Cardiac muscle cell (in vitro differentiated cells and primary cell): ENCODE data around the gene BBX. TPM values are rescaled to one million over a fixed set of nuclear protein-coding genes. Genes with fewer than 3 reads are reported as not detected.

ENCODE experiments used
- DNase-seq, 2 donors: peaks; one replicate each; pipeline versions ENCODE4 v3.0.0 to v3.0.0-alpha.2; 2010 to 2017; ENCODE audit warnings: low read depth in 1 of 2, low spot score in 1 of 2
- H3K27ac ChIP-seq: fragments of 200-600 bp; sonication (generic); 2 replicates; pipeline ENCODE4 v1.5.1; 2016
- H3K27me3 ChIP-seq: fragments of 200-600 bp; sonication (generic); 2 replicates; pipeline ENCODE4 v1.6.0; 2016; ENCODE audit warnings: control low read depth
- H3K36me3 ChIP-seq: fragments of 200-600 bp; sonication (generic); 2 replicates; pipeline ENCODE4 v1.5.1; 2016; ENCODE audit warnings: control low read depth
- H3K4me1 ChIP-seq: fragments of 200-600 bp; sonication (generic); 2 replicates; pipeline ENCODE4 v1.8.1; 2017; ENCODE audit warnings: low read depth, mild to moderate bottlenecking, mixed run types
- H3K4me3 ChIP-seq: fragments of 200-600 bp; sonication (generic); 2 replicates; pipeline ENCODE4 v1.5.1; 2016; ENCODE audit warnings: mild to moderate bottlenecking
- H3K9me3 ChIP-seq: fragments of 200-600 bp; sonication (generic); 2 replicates; pipeline ENCODE4 v1.5.1; 2017; ENCODE audit warnings: low read depth, mild to moderate bottlenecking, control low read depth
- CTCF ChIP-seq: IDR thresholded peaks from 2 replicates; pipeline ENCODE4 v1.5.1; 2012; ENCODE audit warnings: low read depth, mild to moderate bottlenecking, low read length
- polyA plus RNA-seq: library from polyadenylated mRNA; unstranded; fragments of >200 nt; fragmentation: Nextera tagmentation; extraction: Ambion mirVana; gene quantifications from 2 replicates; pipeline ENCODE4 v1.2.1, GENCODE V29; 2016
- total RNA-seq: library from RNA; depleted of rRNA; stranded (reverse); fragments of >200 nt; gene quantifications from 2 replicates; pipeline ENCODE4 v1.2.3, GENCODE V29; 2016

Gene BBX
- total and polyA plus RNA-seq, 2 experiments from 2014 or later: 77.5 to 96.2 TPM

- H3K27ac ChIP-seq: no peak overlapping the region
- no peaks in the 10 kb centered on the region for H3K27me3 ChIP-seq
- no peak overlapping the region for H3K4me3 ChIP-seq
- H3K4me1 ChIP-seq: peaks cover 3% of the 10 kb centered on the region
- H3K36me3 ChIP-seq: no peaks in the 10 kb centered on the region
- H3K9me3 ChIP-seq: no peaks in the 10 kb centered on the region
- DNase-seq: peak; percentile 43 to 51
- TF ChIP-seq CTCF: peak; percentile 50
Observed at GRCh38 chr3:107676469-107677309, 153.9 kb downstream of the BBX start.

- TF ChIP-seq CTCF: no peak
- DNase-seq: no peak
Observed at GRCh38 chr3:107679921-107680320, 157.2 kb downstream of the BBX start.

GRCh38 chr3:107680698-107681097 is 157.9 kb downstream of the BBX start:
- peak in 1 of 2 donors; percentile 39 for DNase-seq
- no peaks in the 10 kb centered on the region for H3K9me3 ChIP-seq
- peaks cover 29% of the 10 kb centered on the region for H3K4me1 ChIP-seq
- no peaks in the 10 kb centered on the region for H3K27me3 ChIP-seq
- H3K4me3 ChIP-seq: no peak overlapping the region
- no peak overlapping the region for H3K27ac ChIP-seq
- H3K36me3 ChIP-seq: no peaks in the 10 kb centered on the region
- TF ChIP-seq CTCF: no peak

More at GRCh38 chr3:107679921-107680320, 157.2 kb downstream of the BBX start:
- Histone ChIP-seq H3K4me3 (no peak overlapping the region), H3K4me1 (peaks cover 25% of the 10 kb centered on the region), H3K27me3 (no peaks in the 10 kb centered on the region), H3K9me3 (no peaks in the 10 kb centered on the region), H3K36me3 (no peaks in the 10 kb centered on the region), H3K27ac (no peak overlapping the region)

GRCh38 chr3:107681396-107681795 is 158.6 kb downstream of the BBX start:
- no peak overlapping the region for H3K27ac ChIP-seq
- no peaks in the 10 kb centered on the region for H3K9me3 ChIP-seq
- no peak for DNase-seq
- H3K27me3 ChIP-seq: no peaks in the 10 kb centered on the region
- peaks cover 34% of the 10 kb centered on the region for H3K4me1 ChIP-seq
- H3K4me3 ChIP-seq: no peak overlapping the region
- no peak for TF ChIP-seq CTCF
- H3K36me3 ChIP-seq: no peaks in the 10 kb centered on the region

- H3K27me3 ChIP-seq: no peaks in the 10 kb centered on the region
- H3K27ac ChIP-seq: no peak overlapping the region
- no peak for TF ChIP-seq CTCF
- no peak overlapping the region for H3K4me3 ChIP-seq
- no peak for DNase-seq
- no peaks in the 10 kb centered on the region for H3K9me3 ChIP-seq
- no peaks in the 10 kb centered on the region for H3K36me3 ChIP-seq
- H3K4me1 ChIP-seq: peaks cover 34% of the 10 kb centered on the region
Observed at GRCh38 chr3:107682580-107682979, 159.8 kb downstream of the BBX start.
